Fibroblast of peridontal ligament (primary cell): ENCODE results near the gene PDE1C.

ENCODE experiments used
- DNase-seq: peaks from one replicate; pipeline ENCODE4 v3.0.0-alpha.2; 2010; ENCODE audit errors: extremely low read depth

The PDE1C gene

GRCh38 chr7:31991846-31992245, 78.4 kb downstream of the PDE1C start:
- DNase-seq, result peak; percentile 8

GRCh38 chr7:31991406-31991805, 78.8 kb downstream of the PDE1C start:
- DNase-seq, result no peak

- peak; percentile 20 for DNase-seq
Observed at GRCh38 chr7:31986878-31987518, 83.2 kb downstream of the PDE1C start.

DNA sequence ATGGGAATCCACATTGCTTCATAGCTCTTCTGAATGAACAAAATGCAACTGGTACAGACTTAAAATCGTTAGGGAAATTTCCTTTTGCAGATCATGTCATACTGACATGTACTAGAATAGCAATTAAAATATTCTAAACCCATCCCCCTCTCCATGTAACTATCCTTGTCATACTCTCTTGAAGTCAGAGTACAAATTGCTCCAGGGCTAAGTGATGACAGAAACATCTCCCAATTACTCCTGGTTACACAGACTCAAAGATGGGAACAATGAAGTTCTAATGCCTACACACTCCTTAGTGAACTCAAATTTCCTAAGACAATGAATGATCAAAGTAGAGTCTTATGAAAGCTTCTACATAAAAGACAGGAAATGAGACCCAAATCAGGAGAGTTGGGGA, 87.2 kb downstream of the PDE1C start:
- DNase-seq, result no peak

DNA sequence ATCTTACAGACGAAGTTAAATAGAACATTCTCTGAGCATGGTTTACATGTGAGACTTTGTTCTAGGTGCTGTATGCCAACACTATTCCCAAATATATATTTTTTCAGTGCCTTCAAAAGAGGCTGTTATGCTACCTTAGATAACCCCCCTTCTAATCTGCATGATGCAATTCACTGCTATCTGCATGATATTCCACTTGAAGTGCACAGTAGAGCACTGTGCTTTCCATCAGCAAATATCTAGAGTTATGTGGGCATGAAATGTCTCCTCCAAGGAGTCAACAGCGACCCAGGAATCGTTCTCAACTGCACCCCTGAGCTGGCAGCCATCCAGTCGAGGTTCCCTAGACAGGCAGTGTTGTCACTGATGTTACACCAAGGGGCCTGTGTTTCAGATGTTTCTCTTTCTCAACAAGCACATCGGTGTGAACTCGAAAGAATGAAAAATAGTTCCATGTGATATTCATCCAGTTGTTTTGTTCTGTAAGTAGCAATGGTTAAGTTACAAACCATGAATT, 88.3 kb downstream of the PDE1C start:
- no peak for DNase-seq

GRCh38 chr7:31979690-31980330, 90.4 kb downstream of the PDE1C start:
- DNase-seq, result no peak

GRCh38 chr7:31975546-31975945, 94.7 kb downstream of the PDE1C start:
- no peak for DNase-seq

DNA sequence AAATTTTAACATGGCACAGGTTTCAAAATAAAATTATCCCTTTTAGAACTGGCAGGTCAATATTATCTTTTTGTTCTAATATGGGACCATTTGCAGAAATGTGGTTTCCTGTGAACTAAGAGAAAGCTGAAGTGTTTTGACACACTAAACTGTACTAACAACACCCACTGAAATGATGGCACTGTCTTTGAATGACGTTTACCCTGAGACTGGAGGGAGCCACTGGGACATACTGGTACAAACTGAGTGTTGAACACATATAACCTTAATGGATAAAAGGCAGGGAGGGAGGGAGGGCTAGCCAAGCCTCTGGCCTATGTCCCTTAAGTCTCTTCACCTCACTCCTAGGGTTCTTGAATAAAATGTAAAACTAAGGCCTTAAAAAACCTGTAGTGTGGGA, 95.9 kb downstream of the PDE1C start:
- no peak for DNase-seq

DNA sequence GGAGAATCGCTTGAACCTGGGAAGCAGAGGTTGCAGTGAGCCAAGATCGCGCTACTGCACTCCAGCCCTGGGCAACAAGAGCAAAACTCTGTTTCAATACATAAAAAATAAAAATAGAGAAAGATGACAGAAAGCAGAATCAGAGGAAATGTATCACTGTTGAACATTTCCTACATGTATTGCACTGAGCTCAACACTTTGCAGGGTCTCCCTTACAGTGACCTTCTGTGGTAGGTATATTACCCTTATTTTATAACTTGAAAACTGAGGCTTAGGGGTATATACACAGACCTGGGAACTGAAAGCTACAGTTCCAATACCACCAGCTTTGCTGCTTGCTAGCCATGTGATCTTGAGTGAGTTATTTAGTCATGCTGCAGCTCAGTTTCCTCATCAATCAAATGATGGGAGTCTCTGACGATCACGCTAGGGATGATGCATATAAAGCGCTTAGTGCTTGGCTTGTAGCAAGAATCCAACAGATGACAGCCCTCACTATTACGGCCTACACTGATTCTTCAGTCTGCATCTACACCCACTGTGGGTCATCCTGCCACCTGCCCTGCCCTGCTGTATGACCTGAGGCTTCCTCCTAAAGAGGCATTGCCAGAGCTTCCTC, 99.0 kb downstream of the PDE1C start:
- DNase-seq, result no peak

DNA sequence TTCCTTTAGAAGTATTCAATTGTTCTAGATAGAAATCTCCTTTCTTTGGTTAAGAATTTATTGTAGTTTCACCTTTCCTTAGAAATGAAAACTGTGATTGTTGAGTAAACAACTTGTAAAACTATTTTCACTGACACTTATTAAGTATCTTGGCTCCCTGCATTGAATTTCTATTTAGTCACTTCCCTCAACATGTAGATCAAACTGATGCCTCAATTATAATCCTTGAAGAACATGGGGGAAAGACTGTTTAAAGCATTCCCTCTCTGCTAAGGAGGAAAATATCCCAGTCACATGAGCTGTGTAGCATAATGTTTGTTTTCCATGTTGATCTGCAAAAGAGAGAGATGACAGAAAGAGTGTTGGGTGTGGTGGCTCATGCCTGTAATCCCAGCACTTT, 99.7 kb downstream of the PDE1C start:
- no peak for DNase-seq

- no peak for DNase-seq
Observed at GRCh38 chr7:31963569-31964175, 106.5 kb downstream of the PDE1C start.

GRCh38 chr7:31962246-31962645, 108.0 kb downstream of the PDE1C start:
- no peak for DNase-seq

DNA sequence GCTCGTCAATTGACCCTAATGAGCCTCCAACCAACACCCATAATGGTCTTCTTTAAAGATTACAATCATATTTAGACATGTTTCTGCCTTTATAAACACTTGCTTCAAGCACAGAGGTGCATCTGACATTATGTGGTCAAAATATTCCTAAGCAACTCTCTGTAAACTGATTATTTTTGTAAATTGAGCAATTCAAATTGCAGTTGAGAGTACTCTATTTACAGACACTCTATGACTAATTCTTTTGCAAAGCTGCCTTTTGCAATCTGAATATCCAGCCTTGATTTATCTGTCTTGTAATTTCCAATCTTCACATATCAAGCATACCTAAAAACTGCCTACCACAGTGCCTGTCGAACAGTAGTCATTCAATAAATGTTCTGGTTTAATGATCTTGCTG, 112.0 kb downstream of the PDE1C start:
- peak; percentile 54 for DNase-seq

DNA sequence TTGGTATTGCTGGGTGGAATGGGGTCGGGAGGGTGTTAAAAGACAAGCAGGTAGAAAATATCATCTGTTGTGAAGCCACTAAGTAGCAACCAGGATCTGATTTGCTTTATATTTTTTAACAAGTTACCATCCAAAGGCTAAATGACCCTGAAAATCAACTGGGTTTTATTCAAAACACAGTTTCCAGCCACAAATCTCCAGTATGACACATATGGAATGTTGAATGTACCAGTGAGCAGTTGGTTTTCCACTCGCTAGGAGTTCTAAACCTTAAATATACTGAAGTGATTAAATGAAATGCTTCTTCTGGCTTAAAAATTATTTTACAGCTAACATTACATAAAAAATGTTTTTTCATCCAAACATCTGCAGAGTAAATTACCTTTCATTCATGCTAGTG, 112.5 kb downstream of the PDE1C start:
- DNase-seq, result peak; percentile 11

GRCh38 chr7:31957090-31957720, 113.0 kb downstream of the PDE1C start:
- peak; percentile 4 for DNase-seq

GRCh38 chr7:31955641-31956040, 114.6 kb downstream of the PDE1C start:
- DNase-seq, result no peak

- no peak for DNase-seq
Observed at GRCh38 chr7:31955021-31955420, 115.2 kb downstream of the PDE1C start.

GRCh38 chr7:31954500-31954899, 115.7 kb downstream of the PDE1C start:
- no peak for DNase-seq

GRCh38 chr7:31953432-31953831, 116.8 kb downstream of the PDE1C start:
- no peak for DNase-seq

GRCh38 chr7:31950091-31950755, 120.0 kb downstream of the PDE1C start:
- no peak for DNase-seq

DNA sequence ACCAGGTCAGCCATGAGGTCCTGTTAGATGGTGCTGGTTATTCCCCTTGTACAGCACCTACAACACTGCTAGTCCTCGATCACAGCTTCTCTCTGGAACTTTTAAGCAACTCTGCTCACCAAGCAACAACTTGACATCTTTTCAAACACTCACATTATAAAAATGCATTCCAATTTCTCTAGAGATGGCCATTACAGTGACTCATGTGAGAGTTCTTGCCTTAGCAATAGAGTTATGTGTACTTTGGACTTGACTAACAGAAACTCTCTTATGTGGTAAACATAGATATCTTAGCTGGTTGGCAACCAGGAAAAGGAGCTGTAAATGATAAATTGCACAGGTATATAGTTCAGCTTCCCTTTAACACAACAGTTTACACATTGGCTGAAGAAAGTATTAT, 122.2 kb downstream of the PDE1C start:
- DNase-seq, result peak; percentile 80

DNA sequence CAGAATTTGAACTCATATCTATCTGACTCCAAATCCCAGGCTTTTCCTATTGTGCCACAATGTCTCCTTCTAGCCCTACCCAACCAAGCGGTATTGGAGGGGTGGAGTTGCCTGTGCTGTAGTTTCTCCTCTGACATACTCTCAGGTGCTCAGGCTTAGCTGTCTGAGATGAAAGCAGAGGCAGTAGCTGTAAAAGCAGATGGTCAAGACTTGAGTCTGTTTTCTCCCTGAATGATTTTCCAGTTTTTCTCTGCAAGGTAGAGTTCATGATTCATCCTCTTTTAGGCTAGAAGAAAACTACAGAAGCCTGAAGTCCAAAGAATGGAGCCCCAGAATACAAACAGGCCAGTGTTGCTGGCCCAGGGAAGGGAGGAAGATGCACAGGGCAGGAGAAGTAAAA, 130.0 kb downstream of the PDE1C start:
- DNase-seq, result no peak
